IPS-20b (cell line): Measurements from ENCODE around the gene CST8.

Experiments
- H3K27ac ChIP-seq: one replicate; pipeline ENCODE4 v1.5.1; 2013; ENCODE audit warnings: low read length
- H3K27me3 ChIP-seq: 2 replicates; pipeline ENCODE4 v1.6.1; 2013; ENCODE audit warnings: mild to moderate bottlenecking, low read length, inconsistent platforms; ENCODE audit not compliant: insufficient read depth
- H3K36me3 ChIP-seq: 2 replicates; pipeline ENCODE4 v1.6.1; 2013; ENCODE audit warnings: low read depth, mild to moderate bottlenecking, inconsistent platforms, low read length, moderate library complexity; ENCODE audit not compliant: insufficient read depth
- H3K4me1 ChIP-seq: 2 replicates; pipeline ENCODE4 v1.6.1; 2013; ENCODE audit warnings: mild to moderate bottlenecking, control low read depth, inconsistent platforms, low read length, moderate library complexity; ENCODE audit not compliant: insufficient read depth
- H3K4me3 ChIP-seq: 2 replicates; pipeline ENCODE4 v1.5.1; 2013; ENCODE audit warnings: mild to moderate bottlenecking, low read length, inconsistent platforms
- H3K9ac ChIP-seq: 2 replicates; pipeline ENCODE4 v1.6.1; 2013; ENCODE audit warnings: low read depth, mild to moderate bottlenecking, inconsistent platforms, low read length, moderate library complexity
- H3K9me3 ChIP-seq: 2 replicates; pipeline ENCODE4 v1.6.1; 2013; ENCODE audit warnings: mild to moderate bottlenecking, low read depth, low read length, inconsistent platforms; ENCODE audit not compliant: insufficient read depth

CST8 gene, protein sequence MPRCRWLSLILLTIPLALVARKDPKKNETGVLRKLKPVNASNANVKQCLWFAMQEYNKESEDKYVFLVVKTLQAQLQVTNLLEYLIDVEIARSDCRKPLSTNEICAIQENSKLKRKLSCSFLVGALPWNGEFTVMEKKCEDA

DNA sequence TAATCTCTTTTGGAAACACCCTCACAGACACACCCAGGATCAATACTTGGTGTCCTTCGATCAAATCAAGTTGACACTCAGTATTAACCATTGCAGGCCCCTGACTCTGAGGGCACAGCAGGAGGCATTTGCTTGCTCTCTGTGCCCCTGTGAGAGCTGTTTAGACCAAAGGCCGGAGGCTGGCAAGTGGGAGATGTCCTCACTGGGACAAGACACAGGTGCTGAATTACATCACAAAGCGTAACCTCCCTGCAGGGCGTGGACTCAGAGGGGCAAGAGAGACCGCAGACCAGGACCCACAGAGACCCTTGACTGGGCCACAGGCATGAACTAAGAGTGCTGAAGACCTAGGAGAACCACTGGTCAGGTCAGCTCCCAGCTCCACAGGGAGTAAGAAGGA, at the start of gene CST8:
CST8 (plus strand) TSS at position 301 of the 400 bp plus-strand sequence. CDS start 551 bp downstream, outside the sequence.
- Histone ChIP-seq H3K4me3 (no peak within 1 kb of the TSS), H3K9ac (no peak within 1 kb of the TSS), H3K4me1 (no peaks in the 10 kb centered on the region), H3K27ac (no peak within 1 kb of the TSS), H3K9me3 (0 out of 2 replicates have a peak, but pooled peaks cover 3% of the 10 kb centered on the region), H3K36me3 (no peaks in the 10 kb centered on the region), H3K27me3 (no peaks in the 10 kb centered on the region)

DNA sequence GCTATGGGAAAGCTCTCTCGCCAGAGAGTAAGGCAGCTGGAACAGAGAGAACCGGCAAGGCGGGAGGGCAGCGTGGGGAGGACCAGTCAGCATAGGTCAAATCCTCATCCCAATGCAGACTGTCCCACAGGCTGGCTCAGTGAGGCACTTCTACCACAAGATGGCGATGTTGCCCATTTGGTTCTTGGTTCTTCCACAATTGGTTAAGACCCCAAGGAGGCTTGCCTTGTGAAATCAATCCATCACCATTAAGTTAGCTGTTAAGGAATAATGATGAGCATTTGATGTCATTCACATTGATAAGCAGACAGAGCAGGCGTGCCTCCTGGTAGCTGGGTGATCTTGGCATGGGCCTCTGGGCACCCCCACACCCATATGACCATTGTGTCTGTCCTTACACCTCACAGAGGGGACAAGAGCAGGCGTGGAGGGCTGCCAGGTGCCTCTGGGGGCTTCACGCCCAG, 49.0 kb upstream of the CST8 start:
- Histone ChIP-seq H3K4me3 (no peak overlapping the region), H3K27ac (no peak overlapping the region), H3K36me3 (no peaks in the 10 kb centered on the region), H3K4me1 (no peaks in the 10 kb centered on the region), H3K9me3 (no peaks in the 10 kb centered on the region), H3K9ac (no peak overlapping the region), H3K27me3 (no peaks in the 10 kb centered on the region)

DNA sequence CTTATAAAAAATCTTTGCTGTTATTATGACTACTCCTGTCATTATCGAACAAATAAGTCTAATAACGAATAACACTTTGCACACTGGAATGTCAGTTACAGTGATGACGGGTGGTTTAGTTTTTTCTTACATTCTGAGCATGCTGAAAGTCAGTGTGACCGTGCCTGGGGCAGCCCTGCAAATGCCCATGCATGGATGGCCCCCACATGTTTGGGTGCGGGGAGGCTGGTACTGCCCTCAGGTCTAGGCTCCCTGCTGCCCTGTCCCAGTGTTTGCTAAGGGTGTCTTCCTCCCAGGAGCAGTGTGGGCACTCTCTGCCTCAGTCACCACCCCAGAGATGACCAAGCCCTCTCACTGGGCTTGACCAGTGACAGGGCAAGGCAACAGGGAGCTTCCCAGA, 48.5 kb upstream of the CST8 start:
- no peak overlapping the region for H3K4me3 ChIP-seq
- no peaks in the 10 kb centered on the region for H3K9me3 ChIP-seq
- H3K36me3 ChIP-seq = no peaks in the 10 kb centered on the region
- no peaks in the 10 kb centered on the region for H3K27me3 ChIP-seq
- no peaks in the 10 kb centered on the region for H3K4me1 ChIP-seq
- no peak overlapping the region for H3K9ac ChIP-seq
- H3K27ac ChIP-seq = no peak overlapping the region

DNA sequence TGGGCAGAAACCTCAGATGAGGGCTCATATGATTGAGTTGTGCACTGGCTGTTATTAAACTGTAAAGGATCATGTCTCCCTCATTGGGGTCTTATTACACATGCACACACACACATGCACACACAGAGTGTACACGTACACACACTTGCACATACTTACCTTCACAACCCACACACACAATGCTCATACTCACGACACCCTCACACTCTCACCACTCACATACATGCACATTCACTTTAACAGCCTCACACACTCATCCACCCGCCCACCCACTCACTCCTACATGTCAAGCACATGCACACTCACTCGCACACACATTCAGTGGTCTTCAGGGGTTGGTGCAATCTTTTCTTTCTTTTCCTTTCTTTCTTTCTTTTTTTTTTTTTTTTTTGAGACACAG, 46.1 kb upstream of the CST8 start:
- Histone ChIP-seq H3K4me1 (no peaks in the 10 kb centered on the region), H3K27ac (no peak overlapping the region), H3K9me3 (no peaks in the 10 kb centered on the region), H3K36me3 (no peaks in the 10 kb centered on the region), H3K9ac (no peak overlapping the region), H3K4me3 (no peak overlapping the region), H3K27me3 (no peaks in the 10 kb centered on the region; the same call in 1 of the 2 replicates)

DNA sequence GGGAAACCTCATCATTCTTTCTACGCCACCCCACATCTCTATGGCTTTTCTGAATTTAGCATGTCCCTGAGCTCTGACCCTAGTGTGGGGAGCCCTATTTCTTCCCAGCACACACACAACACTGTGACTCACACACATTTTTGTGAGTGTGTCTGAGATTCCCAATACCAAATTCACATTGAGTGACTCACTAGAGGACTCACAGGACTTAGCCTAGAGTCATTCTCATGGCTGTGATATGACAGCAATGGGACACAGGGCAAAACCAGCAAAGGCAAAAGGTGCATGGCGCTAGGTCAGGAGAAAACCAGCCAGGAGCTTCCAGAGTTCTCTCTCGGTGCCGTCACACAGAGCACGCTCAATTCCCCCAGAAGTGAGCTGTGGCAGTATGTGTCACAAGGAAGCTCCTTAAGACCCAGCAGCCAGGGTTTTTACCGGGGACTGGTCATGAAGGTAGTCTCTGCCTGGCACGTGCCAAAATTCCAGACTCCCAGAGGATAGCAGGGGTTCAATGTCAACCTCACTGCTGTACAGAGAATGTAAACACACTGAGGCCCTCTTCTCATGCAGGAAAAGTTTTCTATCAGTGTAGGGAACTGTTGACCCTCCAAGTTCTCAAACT, 45.2 kb upstream of the CST8 start:
- H3K9ac ChIP-seq = no peak overlapping the region
- no peaks in the 10 kb centered on the region; the same call in 1 of the 2 replicates for H3K27me3 ChIP-seq
- H3K9me3 ChIP-seq = no peaks in the 10 kb centered on the region
- H3K4me1 ChIP-seq = no peaks in the 10 kb centered on the region
- no peaks in the 10 kb centered on the region for H3K36me3 ChIP-seq
- H3K4me3 ChIP-seq = no peak overlapping the region
- no peak overlapping the region for H3K27ac ChIP-seq

DNA sequence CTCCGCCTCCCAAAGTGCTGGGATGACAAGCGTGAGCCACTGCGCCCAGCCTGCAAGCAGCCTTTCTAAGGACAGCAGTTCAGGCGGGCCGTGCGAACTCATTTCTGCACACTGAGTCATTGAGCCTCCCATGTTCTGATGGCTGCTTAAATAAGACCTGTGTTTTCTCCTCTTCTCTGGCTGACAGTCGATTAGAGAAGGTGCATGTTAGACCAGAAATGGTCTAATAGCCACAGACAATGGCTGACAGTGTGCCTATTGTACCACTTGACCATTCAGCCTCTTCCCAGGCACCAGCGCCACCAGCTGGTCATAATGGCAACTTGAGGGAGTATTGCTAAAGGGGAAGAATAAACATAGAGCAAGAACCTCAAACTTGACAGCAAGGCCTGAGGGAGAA, 44.4 kb upstream of the CST8 start:
- Histone ChIP-seq H3K36me3 (no peaks in the 10 kb centered on the region), H3K4me3 (no peak overlapping the region), H3K27me3 (no peaks in the 10 kb centered on the region; the same call in 1 of the 2 replicates), H3K9ac (no peak overlapping the region), H3K4me1 (no peaks in the 10 kb centered on the region), H3K27ac (no peak overlapping the region), H3K9me3 (no peaks in the 10 kb centered on the region)

DNA sequence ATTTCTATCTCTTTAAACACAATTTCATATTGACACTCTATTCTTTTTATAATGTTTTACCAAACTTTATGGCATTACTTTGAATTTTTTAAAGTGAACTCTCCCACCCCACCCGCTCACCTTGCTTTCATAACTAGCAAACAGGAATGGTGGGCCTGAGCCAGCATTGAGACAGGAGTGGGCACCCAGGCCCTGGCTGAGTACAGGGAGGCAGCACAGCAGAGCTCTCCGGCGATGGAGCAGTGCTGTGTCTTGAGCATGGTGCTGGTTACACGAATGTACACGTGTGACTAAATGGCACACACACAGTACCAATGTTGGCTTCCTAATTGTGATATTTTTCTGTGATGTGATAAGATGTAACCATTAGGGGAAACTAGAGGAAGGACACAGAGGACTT, 42.8 kb upstream of the CST8 start:
- Histone ChIP-seq H3K36me3 (no peaks in the 10 kb centered on the region), H3K4me1 (no peaks in the 10 kb centered on the region), H3K4me3 (no peak overlapping the region), H3K27me3 (no peaks in the 10 kb centered on the region; the same call in 1 of the 2 replicates), H3K9me3 (no peaks in the 10 kb centered on the region), H3K9ac (no peak overlapping the region), H3K27ac (no peak overlapping the region)

DNA sequence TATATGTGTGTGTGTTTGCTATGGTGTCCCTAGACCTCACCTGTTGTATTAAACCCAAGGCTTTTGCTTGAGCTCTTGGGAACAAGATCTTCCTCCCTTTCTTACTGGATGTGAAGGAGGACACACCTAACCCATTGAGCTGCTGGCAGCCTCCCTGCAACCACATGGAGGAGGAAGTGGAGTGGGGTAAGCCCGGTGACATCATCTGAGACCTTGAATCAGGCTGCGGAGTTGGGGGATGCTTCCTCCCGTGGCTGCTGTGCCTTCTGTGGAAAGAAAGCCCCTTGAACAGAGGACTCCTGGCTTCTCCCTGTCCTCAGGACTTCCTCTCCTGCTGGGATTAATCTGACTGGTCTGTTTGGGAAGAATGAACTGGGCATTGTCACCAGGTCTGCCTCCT, 41.5 kb upstream of the CST8 start:
- Histone ChIP-seq H3K4me3 (no peak overlapping the region), H3K9ac (no peak overlapping the region), H3K36me3 (no peaks in the 10 kb centered on the region), H3K9me3 (no peaks in the 10 kb centered on the region), H3K27me3 (no peaks in the 10 kb centered on the region; the same call in 1 of the 2 replicates), H3K4me1 (no peaks in the 10 kb centered on the region), H3K27ac (no peak overlapping the region)

DNA sequence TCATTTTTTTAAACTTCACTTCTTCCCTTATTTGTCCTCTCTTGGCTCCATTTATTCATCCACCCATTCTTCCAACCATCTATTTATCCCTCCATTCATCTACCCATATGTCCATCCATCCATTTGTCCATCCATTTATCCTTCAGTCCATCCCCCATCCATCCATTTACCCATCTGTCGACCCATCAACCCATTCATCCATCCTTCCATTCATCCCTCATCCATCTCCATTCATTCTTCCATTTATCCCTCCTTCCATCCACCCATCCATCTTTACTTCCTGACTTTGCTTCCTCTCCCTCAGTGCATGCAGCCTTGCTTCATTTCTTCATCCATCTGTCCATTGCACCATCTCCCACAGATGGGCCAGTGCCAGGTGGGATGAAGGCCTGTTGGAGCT, 40.0 kb upstream of the CST8 start:
- no peak overlapping the region for H3K9ac ChIP-seq
- no peaks in the 10 kb centered on the region; the same call in 1 of the 2 replicates for H3K27me3 ChIP-seq
- H3K9me3 ChIP-seq = no peaks in the 10 kb centered on the region
- H3K27ac ChIP-seq = no peak overlapping the region
- no peak overlapping the region for H3K4me3 ChIP-seq
- H3K4me1 ChIP-seq = no peaks in the 10 kb centered on the region
- H3K36me3 ChIP-seq = no peaks in the 10 kb centered on the region

DNA sequence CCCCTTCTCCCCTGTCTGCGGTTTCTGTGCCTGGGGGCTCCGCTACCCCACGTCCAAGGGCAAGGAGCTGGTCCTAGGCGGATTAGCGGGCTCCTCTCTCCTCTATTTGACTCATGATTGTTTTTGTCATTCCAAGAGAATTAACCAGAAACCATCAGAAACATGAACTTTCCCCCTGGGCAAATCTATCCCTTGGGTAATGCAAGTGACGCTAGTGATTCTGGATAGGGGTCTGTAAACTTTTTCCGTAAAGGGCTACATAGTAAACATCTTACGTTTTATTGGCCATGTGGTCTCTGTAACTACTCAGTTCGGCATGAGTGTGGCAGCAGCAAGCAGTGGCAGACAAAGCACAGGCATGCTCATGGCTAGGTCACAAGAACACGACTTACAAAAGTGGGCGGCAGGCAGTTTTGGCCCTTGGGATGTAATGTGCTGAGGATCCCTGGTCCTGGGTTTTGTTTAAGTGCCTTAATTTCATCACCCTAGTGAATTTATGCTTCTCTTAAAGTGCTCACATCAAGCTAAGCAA, 38.9 kb upstream of the CST8 start:
- Histone ChIP-seq H3K9me3 (no peaks in the 10 kb centered on the region), H3K27ac (no peak overlapping the region), H3K4me3 (no peak overlapping the region), H3K27me3 (no peaks in the 10 kb centered on the region; the same call in 1 of the 2 replicates), H3K9ac (no peak overlapping the region), H3K36me3 (no peaks in the 10 kb centered on the region), H3K4me1 (no peaks in the 10 kb centered on the region)

DNA sequence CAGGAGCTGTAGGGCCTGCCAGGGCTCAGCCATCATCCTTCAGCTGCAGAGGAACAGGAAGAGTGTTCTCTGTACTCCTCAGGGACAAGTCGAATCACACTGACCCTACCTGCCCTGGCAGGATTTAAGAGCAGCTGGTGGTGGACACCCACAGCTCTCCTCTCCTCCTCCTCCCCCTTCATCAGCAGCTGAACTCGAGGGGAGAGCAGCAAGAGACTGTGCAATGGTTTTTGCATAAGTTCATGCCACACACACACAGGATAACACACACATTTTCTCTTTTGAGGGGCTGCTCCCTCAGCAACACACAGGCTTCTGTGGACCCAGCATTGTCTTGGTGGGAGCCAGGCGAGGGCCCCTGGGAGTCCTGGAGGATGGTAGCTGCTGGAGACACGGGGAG, 38.1 kb upstream of the CST8 start, which contains the start of gene CST11:
CST11 (minus strand) TSS at position 101 of the 400 bp plus-strand sequence; CDS start at position 36, 65 bp downstream.
- Histone ChIP-seq H3K4me1 (no peaks in the 10 kb centered on the region), H3K4me3 (no peak within 1 kb of the TSS), H3K9me3 (no peaks in the 10 kb centered on the region), H3K36me3 (no peaks in the 10 kb centered on the region), H3K9ac (no peak within 1 kb of the TSS), H3K27me3 (no peaks in the 10 kb centered on the region; the same call in 1 of the 2 replicates), H3K27ac (no peak within 1 kb of the TSS)
